ENCODE data around the gene NCKIPSD. TPM values are rescaled to one million over a fixed set of nuclear protein-coding genes. Genes with fewer than 3 reads are reported as not detected.

Gene NCKIPSD
- total RNA-seq, 2 experiments from 2014 or later, result 42.2 to 42.6 TPM

- ChIA-PET POLR2A (interaction anchor here (0.5 to 2.1 kb wide), 7 partner anchors 12 to 177 kb away, joined by 3 to 8 read pairs (median 4); partner anchors contain the start of gene NCKIPSD), CTCF (interaction anchor here (0.9 to 3.4 kb wide), 22 partner anchors 9 to 235 kb away, joined by 3 to 24 read pairs (median 4); partner anchors contain the start of genes CCDC51, CELSR3, NCKIPSD and PFKFB4)
Observed at GRCh38 chr3:48635222-48636021, 50.3 kb downstream of the NCKIPSD start, which contains the start of gene SLC26A6. SLC26A6 (minus strand) TSS chr3:48635461; CDS start chr3:48635393, 68 bp downstream.

- ChIA-PET POLR2A (interaction anchor here (0.5 to 2.1 kb wide), 4 partner anchors 11 to 177 kb away, joined by 3 to 8 read pairs (median 4); no protein-coding TSS in a partner anchor), CTCF (interaction anchor here (0.7 to 3.4 kb wide), 17 partner anchors 9 to 199 kb away, joined by 3 to 24 read pairs (median 5); partner anchors contain the start of genes CCDC51, NCKIPSD, PFKFB4 and TMA7)
Observed at GRCh38 chr3:48634661-48635221, 51.0 kb downstream of the NCKIPSD start.

DNA sequence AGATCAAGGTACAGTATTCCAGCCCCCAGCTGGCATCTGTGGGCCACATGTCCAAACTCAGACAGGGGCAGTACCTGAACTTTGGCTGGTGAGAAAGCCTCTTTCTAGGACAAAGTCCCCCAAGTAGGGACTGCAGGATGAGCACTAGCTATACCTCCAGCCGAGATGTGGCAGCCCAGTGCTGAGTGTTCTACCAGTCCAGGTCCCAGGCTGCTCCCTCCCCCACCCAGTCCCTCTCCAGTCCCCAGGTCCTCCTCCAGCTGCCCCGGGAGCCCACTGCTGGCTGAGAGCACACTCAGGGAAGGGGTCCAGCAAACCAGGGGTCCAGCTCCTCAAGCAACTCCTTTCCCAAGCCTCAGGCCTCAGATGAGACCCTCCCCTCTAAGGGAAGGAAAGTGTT, 52.0 kb downstream of the NCKIPSD start:
- POLR2A ChIA-PET, result interaction anchor here (2.1 kb wide), 1 partner anchor 23 kb away, joined by 8 read pairs; no protein-coding TSS in a partner anchor
- CTCF ChIA-PET, result interaction anchor here (0.7 to 3.4 kb wide), 8 partner anchors 15 to 198 kb away, joined by 3 to 24 read pairs (median 4); partner anchors contain the start of genes PFKFB4 and UQCRC1

DNA sequence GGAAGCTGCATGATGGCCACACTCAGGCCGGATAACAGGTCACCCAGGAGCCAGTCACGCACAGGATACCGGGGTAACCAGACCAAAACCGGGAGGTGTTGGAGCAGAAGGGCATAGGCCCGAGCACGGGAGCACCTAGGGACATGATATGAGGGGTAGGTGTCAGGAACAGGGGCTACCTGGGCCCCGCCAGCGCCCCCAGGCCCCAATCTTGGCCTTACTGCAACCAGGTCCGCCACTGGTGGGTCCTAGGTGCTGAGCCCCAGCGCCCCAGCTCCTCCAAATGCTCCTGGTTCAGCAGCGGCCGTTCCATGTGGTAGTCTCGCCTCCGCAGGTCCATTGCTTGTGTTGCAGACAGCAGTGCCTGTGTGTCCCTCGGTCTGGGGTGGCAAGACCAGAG, 52.5 kb downstream of the NCKIPSD start:
- ChIA-PET POLR2A (no interaction called here), CTCF (interaction anchor here (1.1 to 2.8 kb wide), 3 partner anchors 22 to 51 kb away, joined by 3 to 24 read pairs (median 4); partner anchors contain the start of gene UQCRC1)

DNA sequence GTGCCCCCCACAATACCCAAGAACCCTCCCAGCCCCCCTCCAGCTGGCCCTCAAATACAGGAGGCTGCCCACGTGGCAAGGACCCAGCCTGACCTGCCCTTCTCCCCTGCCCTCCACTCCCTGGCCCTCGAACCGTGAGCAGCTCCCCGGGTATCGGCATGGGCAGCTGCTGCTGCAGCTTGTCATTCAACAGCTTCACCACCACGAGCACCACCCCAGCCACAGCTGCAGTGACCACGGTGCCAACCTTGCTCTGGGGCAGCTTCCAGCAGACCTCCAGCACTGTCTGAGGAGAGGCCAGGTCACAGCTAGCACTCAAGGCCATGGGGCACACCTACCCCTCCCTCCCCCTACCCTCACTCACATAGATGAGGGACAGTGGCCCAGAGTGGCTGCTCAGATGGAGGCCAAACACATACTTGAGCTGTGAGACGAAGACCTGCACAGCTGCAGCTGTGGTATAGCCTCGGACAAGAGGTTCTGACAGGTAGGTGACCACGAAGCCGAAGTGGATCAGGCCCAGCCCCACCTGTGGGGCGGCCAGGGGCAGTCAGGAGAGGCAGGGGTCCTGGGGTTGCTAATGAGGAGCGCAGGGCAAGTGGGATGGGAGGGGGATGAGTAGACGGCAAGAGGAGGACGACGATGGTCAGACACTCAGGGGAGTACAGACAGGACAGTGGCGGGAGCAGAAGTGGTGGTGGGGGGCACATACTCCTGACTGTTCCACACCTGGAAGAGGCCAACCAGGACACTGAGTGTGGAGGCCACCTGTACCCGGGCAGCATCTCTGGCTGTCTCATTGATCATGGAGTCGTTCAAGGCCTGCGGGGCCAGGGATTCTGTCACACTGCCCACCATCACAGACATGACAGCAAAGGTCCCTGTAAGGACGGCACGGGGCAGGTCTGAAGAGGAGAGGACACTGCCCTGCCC, 53.9 kb downstream of the NCKIPSD start:
- POLR2A ChIA-PET, result no interaction called here
- CTCF ChIA-PET, result no interaction called here

GRCh38 chr3:48630833-48631232, 54.9 kb downstream of the NCKIPSD start:
- CTCF ChIA-PET, result no interaction called here
- POLR2A ChIA-PET, result no interaction called here

DNA sequence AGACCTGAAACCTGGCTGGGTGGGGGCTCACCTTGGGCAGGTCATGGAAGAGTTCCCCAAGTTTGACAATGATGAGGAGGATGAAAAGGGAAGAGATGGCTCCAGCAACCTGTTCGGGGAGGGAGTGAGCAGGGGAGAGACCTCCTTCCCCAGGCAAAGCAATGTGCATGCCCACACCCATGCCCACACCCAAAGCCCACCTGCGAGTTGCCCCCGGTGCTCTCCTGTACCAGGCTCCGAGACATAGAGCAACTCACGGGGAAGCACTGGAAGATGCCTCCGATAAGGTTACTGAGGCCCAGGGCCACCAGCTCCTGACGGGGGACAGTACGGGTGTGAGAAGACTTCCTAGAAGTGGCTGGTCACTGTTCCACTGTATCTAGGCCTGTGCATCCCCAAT, 55.3 kb downstream of the NCKIPSD start:
- ChIA-PET POLR2A (no interaction called here), CTCF (no interaction called here)

DNA sequence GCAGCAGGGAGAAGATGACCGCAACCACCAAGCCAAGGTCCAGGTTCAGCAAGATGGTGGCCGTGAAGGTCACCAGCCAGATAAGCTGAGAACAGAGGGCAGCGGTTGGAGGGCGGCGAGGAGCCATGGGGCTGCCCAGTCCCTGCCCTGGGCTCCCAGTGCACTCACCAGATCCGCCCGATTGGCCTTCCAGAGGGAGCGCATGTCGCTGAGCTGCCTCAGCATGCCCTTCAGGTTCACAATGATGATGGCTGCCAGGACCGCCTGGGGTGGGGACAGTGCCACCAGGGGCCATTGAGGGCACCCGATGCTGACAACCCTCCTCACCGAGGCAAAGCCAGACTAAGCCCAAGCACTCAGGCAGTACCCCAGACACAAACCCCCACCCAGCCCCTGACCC, 55.8 kb downstream of the NCKIPSD start:
- ChIA-PET CTCF (no interaction called here), POLR2A (no interaction called here)

DNA sequence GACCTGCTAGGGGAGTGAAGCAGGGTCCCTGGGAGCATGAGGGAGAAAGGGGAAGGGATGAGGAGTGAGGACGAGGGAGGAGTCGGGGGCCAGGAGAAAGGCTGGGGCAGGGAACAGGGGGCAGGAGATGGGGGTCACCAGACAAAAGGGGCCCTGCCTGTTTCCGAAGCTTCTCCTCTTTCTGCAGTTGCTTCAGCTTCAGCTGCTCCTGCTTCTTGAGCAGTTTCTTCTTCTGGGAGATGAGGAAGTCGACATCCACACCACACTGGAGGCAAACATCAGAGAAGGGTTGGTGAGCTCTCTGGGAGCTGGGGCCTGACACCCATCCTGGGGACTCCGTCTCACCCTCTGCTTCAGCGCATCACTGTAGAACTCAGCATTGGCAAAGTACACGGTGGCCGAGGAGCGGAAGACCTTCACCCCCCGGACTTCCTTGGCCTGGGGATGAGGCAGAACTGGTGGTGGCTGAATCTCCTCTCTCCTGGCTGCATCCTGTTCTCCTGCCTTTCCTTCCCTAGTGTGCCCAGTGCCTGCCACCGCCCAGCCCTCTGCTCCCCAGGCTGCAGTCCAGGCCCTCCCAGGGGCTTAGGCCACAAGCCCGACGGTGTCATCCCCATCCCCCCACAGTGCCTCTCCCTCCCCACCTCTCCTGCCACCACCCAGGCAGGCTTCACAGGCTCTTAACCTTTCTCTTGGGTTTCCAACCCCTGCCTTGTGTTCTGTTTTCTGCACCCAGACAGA, 57.3 kb downstream of the NCKIPSD start:
- POLR2A ChIA-PET, result no interaction called here
- CTCF ChIA-PET, result no interaction called here

- CTCF ChIA-PET, result interaction anchor here (1.4 kb wide), 1 partner anchor 9 kb away, joined by 4 read pairs; the partner anchor contains the start of gene SLC26A6
- POLR2A ChIA-PET, result no interaction called here
Observed at GRCh38 chr3:48625600-48625999, 60.1 kb downstream of the NCKIPSD start.

GRCh38 chr3:48624767-48625166, 60.9 kb downstream of the NCKIPSD start:
- CTCF ChIA-PET, result interaction anchor here (0.6 to 1.7 kb wide), 2 partner anchors 75 to 170 kb away, joined by 3 to 4 read pairs; no protein-coding TSS in a partner anchor
- POLR2A ChIA-PET, result no interaction called here

GRCh38 chr3:48623851-48624547, 61.7 kb downstream of the NCKIPSD start:
- POLR2A ChIA-PET, result interaction anchor here (0.7 to 1.2 kb wide), 2 partner anchors 11 to 373 kb away, joined by 3 to 5 read pairs; partner anchors contain the start of gene SLC26A6
- CTCF ChIA-PET, result interaction anchor here (0.6 to 1.7 kb wide), 4 partner anchors 13 to 559 kb away, joined by 3 to 4 read pairs (median 4); no protein-coding TSS in a partner anchor

Other genes starting within 250 kb of the NCKIPSD start
- gene CCDC51, start 245.8 kb downstream of the NCKIPSD start, total RNA-seq, result 10 to 100 TPM; 28.3 to 30.7 TPM
- 100 to 1,000 TPM; 402 to 429 TPM for gene TMA7, start 245.7 kb downstream of the NCKIPSD start, total RNA-seq
- gene ATRIP, start 239.2 kb downstream of the NCKIPSD start, total RNA-seq, result 10 to 100 TPM; 20.8 to 21.3 TPM
- 10 to 100 TPM; 78.1 to 87.2 TPM for gene SHISA5, start 181.7 kb downstream of the NCKIPSD start, total RNA-seq
- gene PFKFB4, start 129.1 kb downstream of the NCKIPSD start, total RNA-seq, result 10 to 100 TPM; 16.2 to 18.7 TPM
- not detected for gene UCN2, start 122.1 kb downstream of the NCKIPSD start, total RNA-seq
- 1 to 10 TPM in 1 of 2 experiments, under 1 TPM in 1; 0.99 to 1.3 TPM for gene COL7A1, start 90.6 kb downstream of the NCKIPSD start, total RNA-seq
- gene UQCRC1, start 76.3 kb downstream of the NCKIPSD start, total RNA-seq, result 100 to 1,000 TPM; 230 to 237 TPM
- gene TMEM89, start 64.1 kb downstream of the NCKIPSD start, total RNA-seq, result not detected
- gene SLC26A6, start 50.5 kb downstream of the NCKIPSD start, total RNA-seq, result 10 to 100 TPM; 30.4 to 32.8 TPM
- 10 to 100 TPM; 23.6 to 24.4 TPM for gene CELSR3, start 23.0 kb downstream of the NCKIPSD start, total RNA-seq
- 10 to 100 TPM; 42.8 to 47.9 TPM for gene IP6K2, start 31.3 kb upstream of the NCKIPSD start, total RNA-seq
- 10 to 100 TPM; 55.6 to 57.2 TPM for gene PRKAR2A, start 162.0 kb upstream of the NCKIPSD start, total RNA-seq
- 10 to 100 TPM; 21.3 to 24.1 TPM for gene SLC25A20, start 213.0 kb upstream of the NCKIPSD start, total RNA-seq
- 100 to 1,000 TPM; 127 to 131 TPM for gene ARIH2, start 232.9 kb upstream of the NCKIPSD start, total RNA-seq